Measurements from ENCODE around the gene SNX24. TPM values are rescaled to one million over a fixed set of nuclear protein-coding genes. Genes with fewer than 3 reads are reported as not detected.

Gene SNX24
- total RNA-seq, 1 experiment from 2014 or later: 10.8 TPM

- no peak overlapping the region for H3K4me3 ChIP-seq (replicated peaks in 1 of 2; ENCODE audit: low read depth in 1 of 2, low read length in 2 of 2)
- no peak overlapping the region for H2AFZ ChIP-seq (ENCODE audit: low read depth, low read length, poor library complexity, severe bottlenecking)
- no peaks in the 10 kb centered on the region for H3K27me3 ChIP-seq (ENCODE audit: insufficient read depth, low read length)
- BruUV-seq (replicated peaks): no TSS peak
- H3K4me1 ChIP-seq (ENCODE audit: control insufficient read depth in 1 of 2, insufficient read depth in 2 of 2, low read length in 2 of 2): no peaks in the 10 kb centered on the region
- ChIA-PET CTCF (interaction anchor here (0.8 kb wide), 1 partner anchor 296 kb away, joined by 4 read pairs; no protein-coding TSS in a partner anchor), RAD21 (ENCODE audit: low non-redundant PET in 1 of 2, low total read pairs in 2 of 2, uncharacterized antibody in 2 of 2, unreplicated experiment in 2 of 2) (no interaction called here), POLR2A (no interaction called here)
- H3K4me2 ChIP-seq (ENCODE audit: low read length): no peak overlapping the region
- TF ChIP-seq EZH2phosphoT487 (IDR thresholded peaks at IDR 0.05; ENCODE audit: borderline replicate concordance) (no peak), ZBTB33 (IDR thresholded peaks at IDR 0.05; ENCODE audit: extremely low read depth, insufficient replicate concordance, low read length) (no peak), JUND (IDR thresholded peaks at IDR 0.05) (no peak), EGR1 (IDR thresholded peaks at IDR 0.05; ENCODE audit: low read depth) (peak; percentile 34; the same call in 1 of the 2 replicates), POLR2A (IDR thresholded peaks at IDR 0.05; ENCODE audit: borderline replicate concordance, extremely low read depth, insufficient read depth, insufficient read length) (no peak), SIN3A (IDR thresholded peaks at IDR 0.05; ENCODE audit: low read depth) (no peak), YY1 (IDR thresholded peaks at IDR 0.05; ENCODE audit: extremely low read depth, insufficient replicate concordance, low read depth, low read length) (peak; percentile 13), ELF1 (IDR thresholded peaks at IDR 0.05; ENCODE audit: borderline replicate concordance, low read depth) (no peak), FOSL1 (IDR thresholded peaks at IDR 0.05; ENCODE audit: low read depth) (no peak), ZFX (IDR thresholded peaks at IDR 0.05) (no peak), CTCF (IDR thresholded peaks at IDR 0.05 in 2 of 3, conservative IDR thresholded peaks at IDR 0.05 in 1 of 3; ENCODE audit: borderline replicate concordance in 1 of 3, insufficient read depth in 1 of 3, low read depth in 2 of 3, low read length in 2 of 3) (peak; percentile 54 to 77 (median 73); a peak in 5 of 6 replicates), RAD21 (IDR thresholded peaks at IDR 0.05; ENCODE audit: low read depth) (peak; percentile 78), MAX (IDR thresholded peaks at IDR 0.05) (no peak)
- H4K20me1 ChIP-seq (ENCODE audit: insufficient read depth): no peaks in the 10 kb centered on the region
- H3K9me3 ChIP-seq (ENCODE audit: control insufficient read depth in 1 of 2, insufficient read depth in 1 of 2, low read depth in 1 of 2, low read length in 2 of 2): no peaks in the 10 kb centered on the region
- intact Hi-C loops (cut with micrococcal nuclease): loop anchor here (1.0 to 10.0 kb wide), 4 partner anchors 103 to 615 kb away; no protein-coding TSS in a partner anchor
- DNase-seq (ENCODE audit: low read depth, low spot score) (peak; percentile 36), ATAC-seq (peak; percentile 87)
- no peak overlapping the region for H3K9ac ChIP-seq (ENCODE audit: low read length)
- H3K79me2 ChIP-seq (ENCODE audit: insufficient read depth, low read length): no peaks in the 10 kb centered on the region
- no peak overlapping the region for H3K27ac ChIP-seq (ENCODE audit: low read depth, low read length)
- H3K9me2 ChIP-seq (ENCODE audit: insufficient read depth): no peaks in the 10 kb centered on the region
- no peaks in the 10 kb centered on the region for H3K36me3 ChIP-seq (ENCODE audit: control insufficient read depth in 1 of 2, insufficient read depth in 2 of 2, low read length in 2 of 2)
Measured at GRCh38 chr5:122999947-123000563, 154.6 kb downstream of the SNX24 start.
